ENCODE data around the gene GGT6.
"Not testable (repeated sequence)": the region's sequence is repeated elsewhere in the genome, so short reads cannot be mapped to it uniquely, and the experiment has no call there.

GGT6 gene

GRCh38 chr17:4591529-4591928 lies 31.2 kb upstream of the GGT6 start:
- DNase-seq (ENCODE audit: low spot score) = no peak

- no peak for DNase-seq (ENCODE audit: low spot score)
Measured at GRCh38 chr17:4590981-4591453, 30.6 kb upstream of the GGT6 start.

- not testable (repeated sequence) for DNase-seq (ENCODE audit: low spot score)
Measured at GRCh38 chr17:4590042-4590441, 29.7 kb upstream of the GGT6 start.

- DNase-seq (ENCODE audit: low spot score) = no peak
Measured at GRCh38 chr17:4588898-4589625, 28.7 kb upstream of the GGT6 start.

GRCh38 chr17:4588391-4588790 lies 28.0 kb upstream of the GGT6 start:
- DNase-seq (ENCODE audit: low spot score) = no peak

- no peak for DNase-seq (ENCODE audit: low spot score)
Measured at GRCh38 chr17:4587803-4588202, 27.4 kb upstream of the GGT6 start.

GRCh38 chr17:4587195-4587594 lies 26.8 kb upstream of the GGT6 start:
- no peak for DNase-seq (ENCODE audit: low spot score)

GRCh38 chr17:4586043-4586442 lies 25.7 kb upstream of the GGT6 start:
- no peak for DNase-seq (ENCODE audit: low spot score)

GRCh38 chr17:4585638-4585994 lies 25.2 kb upstream of the GGT6 start:
- DNase-seq (ENCODE audit: low spot score) = no peak

- no peak for DNase-seq (ENCODE audit: low spot score)
Measured at GRCh38 chr17:4584917-4585637, 24.7 kb upstream of the GGT6 start.

- DNase-seq (ENCODE audit: low spot score) = no peak
Measured at GRCh38 chr17:4584101-4584916, 23.9 kb upstream of the GGT6 start, which contains the start of gene SMTNL2. SMTNL2 (plus strand) TSS chr17:4584529; CDS start chr17:4584606, 77 bp downstream.

- no peak for DNase-seq (ENCODE audit: low spot score)
Measured at GRCh38 chr17:4583782-4584100, 23.4 kb upstream of the GGT6 start.

GRCh38 chr17:4583206-4583605 lies 22.8 kb upstream of the GGT6 start:
- DNase-seq (ENCODE audit: low spot score) = no peak

GRCh38 chr17:4582691-4583090 lies 22.3 kb upstream of the GGT6 start:
- DNase-seq (ENCODE audit: low spot score) = no peak

- no peak for DNase-seq (ENCODE audit: low spot score)
Measured at GRCh38 chr17:4582101-4582501, 21.7 kb upstream of the GGT6 start.

GRCh38 chr17:4580291-4580690 lies 19.9 kb upstream of the GGT6 start:
- no peak for DNase-seq (ENCODE audit: low spot score)

GRCh38 chr17:4579678-4580077 lies 19.3 kb upstream of the GGT6 start:
- no peak for DNase-seq (ENCODE audit: low spot score)

GRCh38 chr17:4578349-4578748 lies 18.0 kb upstream of the GGT6 start:
- DNase-seq (ENCODE audit: low spot score) = not testable (repeated sequence)

- DNase-seq (ENCODE audit: low spot score) = no peak
Measured at GRCh38 chr17:4577386-4577993, 17.1 kb upstream of the GGT6 start.

GRCh38 chr17:4576729-4577322 lies 16.4 kb upstream of the GGT6 start:
- no peak for DNase-seq (ENCODE audit: low spot score)

GRCh38 chr17:4576161-4576558 lies 15.8 kb upstream of the GGT6 start:
- no peak for DNase-seq (ENCODE audit: low spot score)

GRCh38 chr17:4574448-4575045 lies 14.2 kb upstream of the GGT6 start:
- no peak for DNase-seq (ENCODE audit: low spot score)

Data from Ammon's horn (tissue), 1 donor.